ENCODE data around the gene PIK3R2.
"Not testable (repeated sequence)": the region's sequence is repeated elsewhere in the genome, so short reads cannot be mapped to it uniquely, and the experiment has no call there.

Gene PIK3R2

GRCh38 chr19:18152817-18153555, at the start of gene PIK3R2:
PIK3R2 (plus strand) TSS chr19:18153163; CDS start chr19:18155880, 2,717 bp downstream.
- DNase-seq: peak; percentile 100

DNA sequence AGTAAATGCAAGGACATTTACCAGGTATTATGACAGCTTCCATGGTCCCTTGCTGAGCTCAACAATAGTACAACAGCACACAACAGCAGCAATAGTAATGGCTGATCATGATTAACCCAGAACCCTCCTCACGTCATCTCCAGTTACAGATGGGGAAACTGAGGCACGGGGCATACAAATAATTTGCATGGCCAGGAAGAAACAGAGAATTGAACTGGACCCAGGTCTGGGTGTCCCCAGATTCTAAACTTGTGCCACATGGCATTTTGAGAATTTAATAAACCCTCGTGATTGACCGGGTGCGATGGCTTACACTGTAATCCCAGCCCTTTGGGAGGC, 48.2 kb upstream of the PIK3R2 start:
- no peak for DNase-seq

GRCh38 chr19:18105259-18105658, 47.7 kb upstream of the PIK3R2 start:
- not testable (repeated sequence) for DNase-seq

GRCh38 chr19:18107235-18107634, 45.7 kb upstream of the PIK3R2 start:
- no peak for DNase-seq

DNA sequence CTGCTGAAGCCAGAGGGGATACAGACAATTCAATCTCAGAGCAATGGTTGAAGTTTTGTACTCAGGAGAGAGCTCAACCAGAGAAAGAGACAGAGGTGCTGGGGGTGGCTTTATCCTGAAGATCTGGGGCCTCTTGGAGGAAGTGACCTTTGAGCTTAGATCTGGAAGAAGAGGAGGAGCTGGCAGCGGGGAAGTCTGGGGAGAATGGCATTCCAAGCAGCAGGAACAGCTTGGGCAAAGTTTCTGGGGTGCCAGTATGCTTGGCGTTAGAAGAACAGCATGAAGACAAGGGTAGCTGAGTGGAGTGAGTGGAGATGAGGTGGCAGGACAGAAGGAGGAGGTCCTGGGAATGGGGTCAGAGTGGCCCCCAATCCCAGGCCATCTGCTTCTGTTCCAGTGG, 44.1 kb upstream of the PIK3R2 start:
- no peak for DNase-seq

GRCh38 chr19:18109341-18109732, 43.6 kb upstream of the PIK3R2 start:
- no peak for DNase-seq

DNA sequence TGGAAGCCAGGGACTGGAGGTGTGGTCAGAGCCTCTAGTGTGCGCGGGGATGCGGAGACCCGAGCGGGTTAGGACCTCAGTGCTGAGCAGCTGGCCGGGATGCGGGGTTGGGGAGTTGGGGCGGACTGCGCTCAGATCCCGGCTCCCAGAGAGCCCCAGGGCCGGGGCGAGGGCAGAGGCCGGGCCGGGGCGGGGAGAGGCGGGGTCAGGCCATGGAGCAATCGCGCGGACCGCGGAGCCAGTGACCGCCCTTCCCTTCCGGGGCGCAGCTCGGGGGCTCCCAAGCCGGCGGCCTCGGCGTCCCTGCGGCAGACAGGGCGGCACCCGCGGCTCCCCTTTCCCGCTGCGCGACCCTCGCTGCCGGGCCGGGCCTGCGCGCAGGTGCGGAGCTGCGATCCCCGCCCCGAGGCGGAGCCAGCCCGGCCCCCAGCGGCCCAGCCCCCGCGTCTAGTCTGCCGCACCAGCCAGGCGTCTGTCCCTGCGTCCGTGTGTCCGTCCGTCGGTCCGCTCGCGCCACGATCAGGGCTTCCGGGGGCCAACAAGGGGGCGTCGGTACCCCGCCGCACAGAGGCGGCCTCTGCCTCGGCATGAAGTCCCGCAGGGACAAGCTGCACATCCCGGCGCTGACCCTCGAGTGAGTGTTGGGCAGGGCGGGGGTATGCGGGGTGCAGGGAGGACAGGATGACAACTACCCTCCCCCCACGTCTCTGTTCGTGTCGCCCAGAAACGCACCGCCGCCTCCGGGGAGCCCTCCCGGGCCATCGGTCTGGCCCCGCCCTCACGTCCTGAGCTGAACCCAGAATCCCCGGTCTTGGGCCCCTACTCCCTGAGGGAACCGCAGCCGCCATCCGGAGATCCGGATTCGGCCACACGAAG, 43.0 kb upstream of the PIK3R2 start:
- DNase-seq: peak; percentile 57

GRCh38 chr19:18110609-18111232, 42.2 kb upstream of the PIK3R2 start:
- DNase-seq: no peak

- peak; percentile 93 for DNase-seq
Measured at GRCh38 chr19:18112989-18113478, 39.9 kb upstream of the PIK3R2 start.

DNA sequence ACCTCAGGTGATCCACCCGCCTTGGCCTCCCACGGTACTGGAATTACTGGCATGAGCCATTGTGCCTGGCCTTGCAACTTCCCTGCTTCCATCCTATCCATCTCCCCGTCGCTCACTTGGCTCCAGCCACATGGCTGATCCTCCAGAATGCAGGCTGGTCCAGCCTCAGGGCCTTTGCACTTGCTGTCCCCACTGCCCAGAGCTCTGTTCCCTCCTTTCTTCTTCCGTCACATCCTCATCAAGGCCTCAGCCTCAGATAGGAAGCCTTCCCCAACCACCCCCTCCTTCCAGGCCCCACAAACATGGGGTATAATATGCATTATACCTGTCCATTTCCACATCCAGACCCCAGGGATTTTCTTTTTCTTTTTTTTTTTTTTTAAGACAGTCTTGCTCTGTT, 39.1 kb upstream of the PIK3R2 start:
- DNase-seq: no peak

GRCh38 chr19:18114483-18114882, 38.5 kb upstream of the PIK3R2 start:
- DNase-seq: no peak

- DNase-seq: no peak
Measured at GRCh38 chr19:18117364-18117691, 35.6 kb upstream of the PIK3R2 start.

- DNase-seq: peak; percentile 96
Measured at GRCh38 chr19:18117692-18118378, 35.1 kb upstream of the PIK3R2 start.

- DNase-seq: no peak
Measured at GRCh38 chr19:18118420-18119012, 34.4 kb upstream of the PIK3R2 start.

DNA sequence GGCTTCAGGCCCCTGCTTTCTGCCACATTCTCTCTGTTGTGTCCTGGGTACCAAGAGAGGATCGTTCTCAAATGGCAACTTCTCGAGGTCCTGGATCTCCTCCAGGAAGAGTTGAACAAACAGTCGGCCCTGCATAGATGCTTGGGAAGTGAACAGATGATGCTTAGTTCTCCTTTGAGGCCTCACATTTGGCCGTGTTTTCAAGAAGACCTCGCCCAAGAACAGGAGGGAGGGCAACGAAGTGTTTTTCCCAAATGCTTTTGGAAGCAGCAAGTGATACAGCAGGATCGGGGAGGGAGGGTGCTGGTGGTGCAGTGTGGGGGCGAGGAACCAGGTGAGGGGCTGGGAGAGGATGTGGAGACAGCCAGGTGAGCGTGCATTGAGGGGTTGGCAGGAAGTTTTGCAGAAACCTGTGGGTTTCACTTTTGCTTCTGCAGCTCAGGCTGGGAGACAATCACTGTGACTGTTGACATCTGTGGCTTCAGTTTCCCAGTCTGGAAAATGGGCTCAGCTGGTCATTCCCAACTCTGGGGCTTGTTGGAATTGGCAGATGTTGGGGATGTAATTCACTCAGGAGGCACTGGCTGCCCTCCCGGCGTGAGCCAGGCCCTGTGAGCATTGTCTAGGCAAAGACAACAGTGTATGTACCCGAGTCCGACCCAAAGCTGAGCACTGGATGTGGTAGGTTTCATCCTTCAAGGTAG, 33.8 kb upstream of the PIK3R2 start:
- no peak for DNase-seq

DNA sequence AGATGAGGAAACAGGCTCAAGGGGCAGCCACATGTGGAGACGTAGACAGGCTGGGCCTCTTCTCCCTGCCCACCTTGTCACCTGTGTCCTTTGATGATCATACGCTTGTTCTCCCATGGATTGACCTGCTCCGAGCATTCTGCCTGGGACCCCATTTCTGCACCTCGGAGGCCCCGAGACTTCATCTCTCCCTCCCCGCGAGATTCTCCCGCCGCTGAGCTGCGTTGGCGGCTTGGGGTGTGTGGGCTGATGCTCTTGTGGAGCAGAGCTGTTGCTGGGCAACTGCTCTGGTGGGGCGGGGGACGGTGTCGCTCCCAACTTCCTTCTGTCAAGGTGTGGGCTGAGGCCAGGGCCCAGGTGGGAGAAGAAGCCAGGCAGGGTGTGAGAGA, 33.3 kb upstream of the PIK3R2 start:
- no peak for DNase-seq

GRCh38 chr19:18120127-18120526, 32.8 kb upstream of the PIK3R2 start:
- no peak for DNase-seq

GRCh38 chr19:18121166-18121565, 31.8 kb upstream of the PIK3R2 start:
- no peak for DNase-seq

DNA sequence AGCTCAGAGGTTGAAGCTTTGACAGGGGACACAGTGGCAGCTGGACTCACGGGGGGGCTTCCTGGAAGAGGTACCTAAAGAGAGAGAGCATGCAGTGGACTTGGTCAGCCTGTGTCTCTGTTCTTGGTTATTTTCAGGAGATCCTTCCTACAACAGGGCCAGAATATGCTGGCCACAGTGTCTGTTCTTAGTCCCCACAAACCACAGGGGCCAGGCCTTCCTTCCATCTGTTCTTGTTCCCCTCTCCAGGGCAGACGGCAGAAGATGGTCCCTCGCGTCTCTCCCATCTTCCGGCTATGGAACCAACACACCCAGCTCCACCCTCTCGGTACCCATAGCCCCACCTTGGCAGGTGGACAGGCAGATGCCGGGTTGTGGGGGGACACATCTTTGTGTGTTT, 30.5 kb upstream of the PIK3R2 start:
- DNase-seq: no peak

DNA sequence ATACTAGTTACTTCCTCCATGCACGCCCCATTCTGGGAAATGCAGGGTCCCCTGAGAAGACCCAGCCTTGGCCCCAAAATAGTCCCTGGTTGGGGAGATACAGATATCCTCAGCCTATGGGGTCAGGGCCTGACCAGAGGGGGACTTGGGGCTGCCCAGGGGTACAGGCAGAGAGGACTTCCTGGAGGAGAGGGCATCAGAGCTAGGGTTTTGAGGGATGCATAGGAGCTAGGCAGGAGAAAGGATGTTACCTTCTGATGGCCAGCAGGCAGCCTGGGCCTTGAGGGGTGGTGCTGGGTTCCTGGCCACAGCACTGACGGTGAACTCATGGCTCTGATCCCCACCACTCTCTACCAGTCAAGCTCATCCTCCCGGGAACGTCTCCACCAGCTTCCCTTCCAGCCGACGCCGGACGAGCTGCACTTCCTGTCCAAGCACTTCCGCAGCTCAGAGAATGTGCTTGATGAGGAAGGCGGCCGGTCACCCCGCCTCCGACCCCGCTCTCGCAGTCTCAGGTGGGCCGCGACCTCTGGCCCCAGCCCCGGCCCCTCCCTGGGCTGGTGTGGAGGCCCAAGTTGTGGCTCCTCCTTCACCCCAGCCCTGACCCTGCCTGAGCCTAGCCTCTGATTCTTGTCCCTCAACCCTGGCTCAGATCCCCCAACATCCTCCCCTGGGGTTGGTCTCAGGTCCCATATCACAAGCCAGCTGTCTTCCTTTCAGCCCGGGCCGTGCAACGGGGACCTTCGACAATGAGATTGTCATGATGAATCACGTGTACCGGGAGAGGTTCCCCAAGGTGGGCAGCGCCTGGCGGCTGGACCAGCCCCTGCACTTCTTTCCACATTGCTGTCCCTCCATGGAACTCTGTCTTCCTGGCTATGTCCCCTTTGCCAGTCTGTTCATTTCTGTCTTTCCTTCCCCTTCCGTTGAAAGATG, 29.8 kb upstream of the PIK3R2 start:
- DNase-seq: no peak

DNA sequence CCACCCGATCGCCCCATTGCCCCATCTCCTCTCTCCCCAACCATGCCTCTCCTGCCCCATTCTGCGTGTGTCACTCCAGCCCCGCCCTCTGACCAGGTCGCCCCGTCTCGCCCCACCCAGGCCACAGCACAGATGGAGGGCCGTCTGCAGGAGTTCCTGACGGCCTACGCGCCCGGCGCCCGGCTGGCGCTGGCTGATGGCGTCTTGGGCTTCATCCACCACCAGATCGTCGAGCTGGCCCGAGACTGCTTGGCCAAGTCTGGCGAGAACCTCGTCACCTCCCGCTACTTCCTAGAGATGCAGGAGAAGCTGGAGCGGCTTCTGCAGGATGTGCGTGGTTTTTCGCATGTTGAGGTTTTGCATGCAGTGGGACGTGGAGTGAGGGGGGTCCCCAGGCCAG, 29.1 kb upstream of the PIK3R2 start:
- no peak for DNase-seq

Data from eye (tissue), 1 donor.